Erythroblast (primary cell): ENCODE data around the gene RUFY1.

Experiments used
- DNase-seq, 2 experiments: peaks; one replicate each; lab custom pipeline; 2025; lab: John Stamatoyannopoulos, UW
- GATA1 ChIP-seq: IDR thresholded peaks from 2 replicates; pipeline ENCODE4 v1.6.1; 2011; ENCODE audit warnings: low read depth, mild to moderate bottlenecking, control low read depth, low read length, moderate library complexity
- POLR2A ChIP-seq: IDR thresholded peaks from 2 replicates; pipeline ENCODE4 v1.6.1; 2011; ENCODE audit warnings: mild to moderate bottlenecking, low read length

The RUFY1 gene

GRCh38 chr5:179568721-179569120 lies 18.4 kb downstream of the RUFY1 start:
- TF ChIP-seq GATA1 (no peak), POLR2A (no peak)
- no peak for DNase-seq

GRCh38 chr5:179572386-179572785 lies 22.0 kb downstream of the RUFY1 start:
- TF ChIP-seq POLR2A (no peak), GATA1 (no peak)
- no peak for DNase-seq

GRCh38 chr5:179577286-179577960 lies 27.1 kb downstream of the RUFY1 start:
- TF ChIP-seq POLR2A = no peak
- TF ChIP-seq GATA1 = no peak

GRCh38 chr5:179585941-179586401 lies 35.6 kb downstream of the RUFY1 start:
- DNase-seq = no peak
- TF ChIP-seq GATA1 (no peak), POLR2A (no peak)

More at GRCh38 chr5:179577286-179577960, 27.1 kb downstream of the RUFY1 start:
- no peak for DNase-seq

GRCh38 chr5:179588166-179588565 lies 37.8 kb downstream of the RUFY1 start:
- no peak for DNase-seq
- TF ChIP-seq GATA1 (no peak), POLR2A (no peak)

GRCh38 chr5:179595916-179596315 lies 45.6 kb downstream of the RUFY1 start:
- no peak for DNase-seq
- TF ChIP-seq POLR2A (no peak), GATA1 (no peak)

GRCh38 chr5:179596421-179596820 lies 46.1 kb downstream of the RUFY1 start:
- DNase-seq = no peak
- TF ChIP-seq POLR2A (no peak), GATA1 (no peak)

GRCh38 chr5:179599100-179599499 lies 48.7 kb downstream of the RUFY1 start:
- no peak for DNase-seq
- TF ChIP-seq GATA1 (no peak), POLR2A (no peak)

GRCh38 chr5:179599566-179599965 lies 49.2 kb downstream of the RUFY1 start:
- TF ChIP-seq POLR2A (no peak), GATA1 (no peak)
- DNase-seq = no peak

GRCh38 chr5:179599973-179600372 lies 49.6 kb downstream of the RUFY1 start:
- no peak for TF ChIP-seq GATA1
- no peak for DNase-seq

- TF ChIP-seq POLR2A (no peak), GATA1 (no peak)
- no peak for DNase-seq
These were observed 51.7 kb downstream of the RUFY1 start for GRCh38 chr5:179601871-179602625.

- DNase-seq = no peak
- no peak for TF ChIP-seq GATA1
- no peak for TF ChIP-seq POLR2A
These were observed 53.0 kb downstream of the RUFY1 start for GRCh38 chr5:179603308-179603707.

GRCh38 chr5:179605026-179605833 lies 54.9 kb downstream of the RUFY1 start:
- no peak for DNase-seq
- TF ChIP-seq GATA1 = no peak
- no peak for TF ChIP-seq POLR2A
